Measurements from ENCODE around the gene RAX2. TPM values are rescaled to one million over a fixed set of nuclear protein-coding genes. Genes with fewer than 3 reads are reported as not detected.
A peak's percentile ranks its signal among the peaks of the same experiment; 100 is the strongest.
"Not testable (repeated sequence)": the region's sequence is repeated elsewhere in the genome, so short reads cannot be mapped to it uniquely, and the experiment has no call there.

RAX2 gene
- total RNA-seq, 1 donor, result under 0.01 TPM

DNA sequence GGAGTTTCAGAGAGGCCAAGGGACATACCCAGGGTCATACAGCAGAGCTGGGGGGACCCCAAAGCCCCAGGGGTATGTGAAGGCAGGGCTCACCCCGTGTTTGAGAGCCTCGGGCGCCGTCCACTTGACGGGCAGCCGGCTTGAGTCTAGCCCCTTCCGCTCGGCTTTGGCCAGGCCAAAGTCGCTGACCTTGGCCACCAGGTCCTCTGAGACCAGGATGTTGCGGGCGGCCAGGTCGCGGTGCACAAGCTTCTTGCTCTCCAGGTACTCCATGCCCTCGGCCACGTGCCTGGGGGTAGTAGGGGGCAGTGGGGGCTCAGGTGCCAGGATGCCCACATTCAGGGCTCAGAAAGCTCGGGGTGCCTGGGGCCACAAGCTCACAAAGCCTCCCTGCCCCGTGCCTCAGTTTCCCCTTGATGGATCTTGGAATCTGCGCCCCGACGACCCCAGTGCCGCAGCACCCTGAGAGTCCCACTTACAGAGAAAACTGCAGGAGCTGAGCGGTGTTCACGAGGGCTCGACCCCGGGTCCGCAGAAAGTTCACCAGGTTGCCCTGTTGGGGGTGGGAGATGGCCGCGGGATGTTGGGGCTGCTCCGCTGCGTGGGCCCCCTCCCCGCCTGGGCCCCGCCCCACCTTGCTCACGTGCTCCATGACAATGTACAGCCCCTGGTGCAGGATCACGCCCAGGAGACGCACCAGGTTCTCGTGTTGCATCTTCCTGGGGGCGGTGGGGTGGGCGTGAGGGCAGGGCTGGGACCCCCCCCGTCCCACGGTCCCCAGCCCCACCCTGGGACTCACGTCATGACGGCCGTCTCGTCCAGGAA lies 7.1 kb upstream of the RAX2 start:
- DNase-seq (ENCODE audit: low read depth in 2 of 3, low spot score in 2 of 3), result no peak

GRCh38 chr19:3778104-3778867 lies 6.3 kb upstream of the RAX2 start:
- DNase-seq (ENCODE audit: low read depth in 2 of 3, low spot score in 2 of 3), result no peak

DNA sequence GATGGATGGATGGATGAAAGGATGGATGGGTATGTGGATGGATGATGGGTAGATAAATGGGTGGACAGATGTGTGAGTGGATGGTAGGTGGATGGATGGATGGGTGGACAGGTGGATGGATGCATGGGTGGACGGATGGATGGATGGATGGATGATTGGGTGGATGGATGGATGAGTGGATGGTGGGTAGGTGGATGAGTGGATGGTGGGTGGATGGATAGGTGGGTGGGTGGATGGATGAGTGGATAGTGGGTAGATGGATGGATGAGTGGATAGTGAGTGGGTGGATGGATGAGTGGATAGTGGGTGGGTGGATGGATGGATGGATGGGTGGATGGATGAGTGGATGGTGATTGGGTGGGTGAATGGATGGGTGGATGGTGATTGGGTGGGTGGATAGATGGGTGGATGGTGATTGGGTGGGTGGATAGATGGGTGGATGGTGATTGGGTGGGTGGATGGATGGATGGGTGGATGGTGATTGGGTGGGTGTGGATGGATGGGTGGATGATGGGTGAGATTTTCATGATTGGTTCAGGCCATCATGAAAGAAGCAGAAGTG lies 4.5 kb upstream of the RAX2 start:
- no peak for DNase-seq (ENCODE audit: low read depth in 2 of 3, low spot score in 2 of 3)

- no peak for DNase-seq (ENCODE audit: low read depth in 2 of 3, low spot score in 2 of 3)
Observed at GRCh38 chr19:3775831-3776230, 3.8 kb upstream of the RAX2 start.

- no peak for DNase-seq (ENCODE audit: low read depth in 2 of 3, low spot score in 2 of 3)
Observed at GRCh38 chr19:3775374-3775711, 3.3 kb upstream of the RAX2 start.

- DNase-seq (ENCODE audit: low read depth in 2 of 3, low spot score in 2 of 3), result no peak
Observed at GRCh38 chr19:3774621-3775373, 2.8 kb upstream of the RAX2 start.

DNA sequence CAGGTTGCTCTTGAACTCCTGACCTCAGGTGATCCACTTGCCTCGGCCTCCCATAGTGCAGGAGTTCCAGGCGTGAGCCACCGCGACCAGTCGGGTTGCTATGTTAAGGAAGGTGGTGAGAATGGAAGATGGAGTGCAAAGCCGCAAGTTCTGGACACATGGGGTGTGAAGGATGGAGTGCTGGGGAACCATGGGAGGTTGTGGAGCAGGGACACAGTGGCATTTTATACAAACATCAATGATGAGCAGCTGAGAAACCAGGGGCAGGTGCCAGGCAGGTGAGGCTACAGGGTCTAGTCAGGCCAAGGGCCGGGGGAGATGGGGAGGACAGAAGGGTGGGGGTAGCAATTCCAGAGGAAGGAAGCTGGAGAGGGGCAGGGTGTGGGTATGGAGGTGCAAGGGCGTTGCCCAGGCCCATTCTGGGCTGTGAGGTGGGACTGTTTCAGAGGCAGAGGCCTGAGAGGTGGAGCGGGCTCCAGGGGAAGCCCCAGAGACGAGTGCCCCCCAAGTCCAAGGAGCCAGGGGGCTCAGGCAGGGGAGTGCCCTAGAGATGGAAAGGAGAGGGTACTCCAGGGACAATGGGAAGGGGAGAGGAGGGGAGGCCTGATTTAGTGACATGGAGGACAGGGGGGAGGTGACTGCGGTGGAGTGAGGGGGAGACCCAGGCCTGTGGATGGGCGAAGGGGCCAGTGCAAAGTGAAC lies 1.9 kb upstream of the RAX2 start:
- DNase-seq (ENCODE audit: low read depth in 2 of 3, low spot score in 2 of 3), result no peak

DNA sequence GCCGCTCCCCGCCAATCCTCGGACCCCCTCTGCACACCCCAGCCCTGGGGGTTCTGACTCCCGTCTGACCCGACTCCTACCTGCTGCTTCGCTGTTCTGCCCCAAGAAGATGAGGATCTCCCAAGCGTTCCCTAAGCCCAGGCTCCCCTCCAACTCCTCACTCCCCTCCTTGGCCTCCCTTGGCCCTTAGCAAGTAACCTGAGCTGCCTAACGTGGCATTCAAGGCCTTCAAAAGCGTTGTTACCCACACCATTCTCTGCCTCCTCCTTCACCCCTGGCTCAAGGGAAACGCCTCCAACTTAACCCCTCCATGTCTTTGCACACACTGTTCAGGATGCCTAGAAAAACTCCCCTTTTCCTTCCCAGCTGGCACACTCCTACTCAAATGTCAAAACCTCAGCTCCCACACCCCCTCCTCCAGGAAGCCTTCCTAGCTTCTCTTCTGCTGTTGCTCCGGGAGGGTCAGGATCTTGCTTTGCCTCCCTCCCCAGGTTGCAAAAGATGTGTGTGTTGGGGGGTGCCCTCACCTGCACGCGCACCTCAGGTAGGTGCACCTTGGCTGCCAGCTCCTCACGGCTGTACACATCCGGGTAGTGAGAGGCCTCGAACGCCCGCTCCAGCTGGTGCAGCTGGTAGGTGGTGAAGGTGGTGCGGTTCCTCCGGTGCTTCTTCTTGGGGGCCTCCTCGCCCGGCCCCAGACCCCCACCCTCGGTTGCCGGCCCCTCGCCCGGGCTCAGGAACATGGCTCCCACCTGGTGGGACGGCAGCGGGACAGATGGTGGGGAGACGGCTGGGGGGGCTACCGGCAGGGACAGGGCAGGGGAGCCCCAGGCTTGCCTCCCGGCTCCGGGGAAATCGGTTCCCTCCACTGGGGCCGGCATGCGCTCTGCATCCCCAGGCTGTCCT lies 775 bp downstream of the RAX2 start:
- no peak for DNase-seq (ENCODE audit: low read depth in 2 of 3, low spot score in 2 of 3)

DNA sequence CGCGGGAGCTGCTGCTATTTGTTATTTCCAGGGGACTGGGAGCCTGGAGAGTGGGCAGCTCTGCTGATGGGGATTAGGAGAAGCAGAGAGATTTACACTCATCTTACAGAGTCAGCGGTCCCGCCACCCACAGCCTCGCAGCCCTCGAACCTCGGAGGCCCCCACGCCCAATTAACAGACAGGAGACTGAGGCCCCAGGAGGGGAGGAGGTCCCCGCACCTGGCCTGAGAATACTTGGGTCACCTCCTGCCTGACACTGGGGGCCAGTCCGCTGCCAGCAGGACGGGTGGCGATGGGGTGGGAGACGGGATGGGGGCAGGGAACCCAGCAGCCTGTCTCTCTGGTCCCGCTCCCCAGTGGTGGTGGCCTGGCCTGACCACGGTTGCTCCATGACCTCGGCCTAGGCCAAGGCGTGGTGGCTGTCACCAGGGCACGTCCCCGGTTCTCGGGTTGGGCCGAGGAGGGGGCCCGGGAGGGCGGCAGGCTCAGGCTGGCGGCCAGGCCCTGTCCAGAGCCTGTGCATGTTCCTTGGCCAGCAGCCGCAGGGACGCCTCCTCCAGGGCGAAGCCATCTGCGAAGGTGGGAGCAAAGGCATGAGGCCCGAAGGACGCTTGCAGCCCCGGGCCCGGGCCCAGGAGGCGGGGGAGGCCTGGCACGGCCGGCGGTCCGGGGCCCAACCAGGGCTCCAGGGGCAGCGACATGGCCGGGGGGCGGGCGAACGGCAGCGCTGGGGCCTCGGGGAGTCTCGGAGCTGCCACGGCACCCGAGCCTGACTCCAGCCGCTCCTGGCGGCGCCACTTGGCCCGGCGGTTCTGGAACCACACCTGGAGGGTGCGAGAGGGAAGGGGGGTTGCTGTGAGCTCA lies 1.7 kb downstream of the RAX2 start:
- DNase-seq (ENCODE audit: low read depth in 2 of 3, low spot score in 2 of 3), result no peak

DNA sequence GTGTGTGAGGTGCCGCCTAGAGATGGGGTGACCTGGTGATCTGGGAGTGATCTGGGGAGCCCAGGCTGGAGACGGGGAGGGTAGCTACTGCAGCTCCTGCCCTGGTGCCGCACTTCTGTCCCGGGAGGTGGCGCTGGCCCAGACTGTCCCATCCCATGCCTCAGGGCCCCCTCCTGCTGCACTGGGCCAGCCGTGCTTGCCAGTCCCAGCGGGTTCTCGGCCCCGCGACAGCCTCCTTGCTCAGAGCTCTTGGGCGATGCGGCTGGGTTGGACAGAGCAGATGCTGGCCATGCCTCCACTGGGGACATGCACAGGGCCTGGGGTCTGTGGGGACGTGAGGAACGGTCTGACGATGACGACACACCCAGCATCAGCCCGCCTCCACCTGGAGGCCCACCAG lies 2.5 kb downstream of the RAX2 start:
- no peak for DNase-seq (ENCODE audit: low read depth in 2 of 3, low spot score in 2 of 3)

DNA sequence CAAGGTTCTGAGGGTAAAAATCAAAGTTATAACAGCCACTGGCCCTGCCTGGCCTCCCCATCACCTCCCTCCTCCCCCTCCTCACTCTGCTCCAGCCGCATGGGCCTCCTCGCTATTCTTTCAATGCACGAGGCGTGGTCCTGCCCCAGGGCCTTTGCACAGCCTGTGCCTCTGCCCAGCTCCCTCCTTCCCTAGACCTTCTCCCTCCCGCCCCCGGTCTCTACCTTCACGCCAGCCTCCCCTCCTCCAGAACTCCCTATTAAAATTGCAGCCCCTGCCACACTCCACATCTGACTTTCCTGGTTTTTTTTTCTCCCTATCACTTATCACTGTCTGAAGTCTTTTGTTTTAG lies 3.3 kb downstream of the RAX2 start:
- no peak for DNase-seq (ENCODE audit: low read depth in 2 of 3, low spot score in 2 of 3)

- no peak for DNase-seq (ENCODE audit: low read depth in 2 of 3, low spot score in 2 of 3)
Observed at GRCh38 chr19:3768015-3768747, 3.8 kb downstream of the RAX2 start.

DNA sequence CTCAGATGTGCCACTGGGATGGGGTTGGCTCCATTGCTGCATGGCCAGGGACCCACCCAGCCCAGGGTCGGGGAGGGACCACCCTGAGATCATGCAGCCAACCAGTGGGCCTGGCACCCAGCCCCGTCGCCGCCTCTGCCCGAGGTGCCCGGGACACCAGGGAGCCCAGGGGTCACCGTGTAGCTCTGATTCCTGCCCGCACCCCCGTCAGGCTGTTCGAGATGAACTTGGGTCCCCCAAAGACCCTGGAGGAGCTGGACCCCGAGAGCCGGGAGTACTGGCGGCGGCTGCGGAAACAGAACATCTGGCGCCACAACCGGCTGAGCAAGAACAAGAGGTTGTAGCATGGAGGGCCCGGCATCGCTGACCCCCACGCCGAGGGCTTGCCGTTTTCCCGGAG lies 5.0 kb downstream of the RAX2 start:
- DNase-seq (ENCODE audit: low read depth in 2 of 3, low spot score in 2 of 3), result no peak

GRCh38 chr19:3766520-3766919 lies 5.5 kb downstream of the RAX2 start:
- DNase-seq (ENCODE audit: low read depth in 2 of 3, low spot score in 2 of 3), result no peak

DNA sequence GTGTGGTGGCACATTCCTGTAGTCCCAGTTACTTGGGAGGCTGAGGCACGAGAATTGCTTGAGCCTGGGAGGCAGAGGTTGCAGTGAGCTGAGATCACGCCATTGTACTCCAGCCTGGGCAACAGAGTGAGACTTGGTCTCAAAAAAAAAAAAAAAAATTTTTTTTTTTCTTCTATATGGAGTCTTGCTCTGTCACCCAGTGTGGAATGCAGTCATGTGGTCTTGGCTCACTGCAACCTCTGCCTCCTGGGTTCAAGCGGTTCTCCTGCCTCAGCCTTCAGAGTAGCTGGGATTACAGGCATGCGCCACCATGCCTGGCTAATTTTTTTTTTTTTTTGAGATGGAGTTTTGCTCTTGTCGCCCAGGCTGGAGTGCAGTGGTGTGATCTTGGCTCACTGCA lies 6.3 kb downstream of the RAX2 start:
- not testable (repeated sequence) for DNase-seq (ENCODE audit: low read depth in 2 of 3, low spot score in 2 of 3)

GRCh38 chr19:3765121-3765520 lies 6.9 kb downstream of the RAX2 start:
- no peak for DNase-seq (ENCODE audit: low read depth in 2 of 3, low spot score in 2 of 3)

DNA sequence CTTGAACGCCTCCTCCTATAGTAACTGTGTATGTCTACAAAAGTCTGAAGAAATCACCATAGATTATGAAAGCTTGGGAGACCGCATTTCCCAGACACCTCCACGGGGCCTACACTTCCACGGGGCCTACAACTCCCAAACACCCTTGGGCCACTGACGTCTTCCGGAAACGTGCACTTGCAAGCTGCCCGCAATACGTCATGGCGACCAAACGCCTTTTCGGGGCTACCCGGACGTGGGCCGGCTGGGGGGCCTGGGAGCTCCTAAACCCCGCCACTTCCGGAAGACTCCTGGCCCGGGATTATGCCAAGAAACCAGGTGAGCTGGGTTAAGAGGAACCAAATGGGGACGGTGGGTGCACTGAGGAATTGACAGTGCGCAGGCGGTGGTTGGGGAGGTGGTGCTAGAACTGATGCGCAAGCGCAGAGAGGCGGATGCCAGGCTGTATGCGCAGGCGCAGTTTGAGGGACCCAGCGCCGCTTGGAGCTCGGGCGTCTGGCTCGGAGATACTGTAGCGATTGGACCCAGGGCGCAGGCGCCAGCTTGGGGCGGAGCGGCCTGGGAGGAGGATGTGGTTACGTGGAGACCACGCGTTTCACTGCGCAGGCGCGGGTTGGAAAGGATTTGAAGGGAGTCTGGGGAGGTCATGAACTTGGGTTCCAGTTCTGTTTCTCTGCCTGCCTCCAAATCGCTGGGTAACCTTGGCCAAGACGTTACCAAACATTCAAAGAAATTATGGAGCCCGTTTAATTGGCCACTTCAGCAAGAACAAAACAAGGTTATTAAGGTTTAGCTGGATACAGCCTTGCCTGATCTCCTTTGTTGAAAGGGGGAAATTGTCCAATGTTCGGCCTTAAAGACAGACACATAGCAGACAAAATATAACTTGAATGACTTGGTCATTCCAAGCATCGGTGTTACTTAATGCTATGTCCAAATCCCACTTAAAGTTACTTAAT lies 9.2 kb downstream of the RAX2 start, which contains the start of gene MRPL54:
TSS of gene MRPL54 (plus strand) at position 182 of the 959 bp plus-strand sequence. CDS start at position 201, 19 bp downstream.
- DNase-seq (ENCODE audit: low read depth in 2 of 3, low spot score in 2 of 3), result peak; percentile 99 to 100 (median 100)
